ENCODE measurements around the gene GMDS.

Gene GMDS

DNA sequence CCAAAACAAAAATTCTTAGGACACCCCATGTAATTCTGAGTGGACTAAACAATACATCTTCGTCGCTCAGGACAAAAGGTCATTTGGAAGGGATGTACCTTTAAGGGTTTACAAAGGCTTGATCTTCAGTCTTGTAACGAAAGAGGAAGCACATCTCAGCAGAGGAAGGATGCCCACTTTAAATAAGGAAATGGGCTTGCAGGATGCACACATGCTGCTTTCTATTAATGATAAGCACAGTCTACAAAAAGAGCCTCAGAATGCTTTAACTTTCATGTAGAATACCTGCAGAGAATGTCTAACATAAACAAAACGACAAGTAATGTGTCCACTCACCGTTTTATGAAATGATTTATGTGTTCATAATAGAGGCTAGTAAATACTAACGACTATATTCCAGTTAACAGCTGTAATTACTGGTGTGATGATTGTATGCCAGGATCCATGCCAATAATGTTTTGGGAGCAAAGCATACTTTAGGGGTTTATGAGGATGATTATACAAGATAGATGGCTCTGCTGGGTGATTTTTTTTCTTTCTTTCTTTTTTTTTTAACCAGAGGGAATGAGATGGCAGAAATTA lies 216.9 kb downstream of the GMDS start:
- peak; percentile 67 for FAIRE-seq
- peak; percentile 23 for DNase-seq (ENCODE audit: extremely low spot score, insufficient read length, low read depth)

- FAIRE-seq (no peak), DNase-seq (ENCODE audit: extremely low spot score, insufficient read length, low read depth) (no peak)
Measured at GRCh38 chr6:2026133-2026532, 219.3 kb downstream of the GMDS start.

DNA sequence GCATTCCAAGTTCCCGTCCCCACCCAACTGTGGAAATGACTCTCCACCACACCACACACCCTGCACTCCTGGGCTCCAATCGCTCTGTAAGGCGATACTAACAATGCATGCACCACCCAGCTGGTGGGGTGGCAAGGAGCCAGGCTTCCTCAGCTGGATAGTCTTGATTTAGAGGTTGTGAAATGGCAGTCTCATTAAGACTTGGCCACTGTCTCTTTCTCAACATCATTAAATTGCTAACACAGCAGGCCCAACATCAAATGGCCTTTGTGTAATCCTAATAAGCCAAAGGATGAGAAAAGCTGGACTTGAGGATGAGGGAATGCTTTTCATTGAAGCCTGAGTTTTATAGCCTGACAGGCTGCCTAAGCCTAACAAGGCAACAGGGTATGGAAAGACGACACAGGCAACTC lies 223.7 kb downstream of the GMDS start:
- FAIRE-seq (no peak), DNase-seq (ENCODE audit: extremely low spot score, insufficient read length, low read depth) (no peak)

- FAIRE-seq (peak; percentile 21), DNase-seq (ENCODE audit: extremely low spot score, insufficient read length, low read depth) (no peak)
Measured at GRCh38 chr6:2020909-2021308, 224.5 kb downstream of the GMDS start.

- FAIRE-seq (no peak), DNase-seq (ENCODE audit: extremely low spot score, insufficient read length, low read depth) (no peak)
Measured at GRCh38 chr6:2019051-2019450, 226.4 kb downstream of the GMDS start.

- DNase-seq (ENCODE audit: extremely low spot score, insufficient read length, low read depth) = no peak
- FAIRE-seq = no peak
Measured at GRCh38 chr6:2016040-2016439, 229.4 kb downstream of the GMDS start.

DNA sequence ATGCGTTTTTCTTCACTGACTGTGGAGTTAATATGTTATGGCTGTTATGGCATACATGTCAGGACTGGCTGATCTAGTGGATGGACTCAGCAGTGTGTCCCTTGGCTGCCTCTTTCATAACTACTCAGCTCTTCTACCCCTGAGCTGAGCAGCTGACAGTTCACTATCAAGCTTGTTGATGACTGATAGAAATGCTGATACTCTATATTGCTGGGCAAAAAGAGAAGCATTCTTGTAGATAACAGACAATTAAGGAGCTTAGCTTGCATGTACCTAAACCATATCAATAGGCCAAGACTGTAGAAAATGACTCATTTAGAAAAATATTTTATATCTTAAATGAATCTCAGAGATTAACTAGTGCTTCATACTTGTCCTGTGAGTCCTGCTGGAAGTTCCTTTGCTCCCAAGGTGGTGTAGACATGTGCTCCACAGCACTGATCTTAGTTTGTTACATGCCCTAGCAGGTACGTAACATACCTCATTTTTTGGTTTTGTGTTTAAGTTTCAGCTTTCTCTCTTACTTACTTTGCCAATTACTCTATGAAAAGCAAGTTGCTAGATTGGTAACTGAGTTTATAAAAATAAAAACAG lies 236.9 kb downstream of the GMDS start:
- FAIRE-seq = no peak

DNA sequence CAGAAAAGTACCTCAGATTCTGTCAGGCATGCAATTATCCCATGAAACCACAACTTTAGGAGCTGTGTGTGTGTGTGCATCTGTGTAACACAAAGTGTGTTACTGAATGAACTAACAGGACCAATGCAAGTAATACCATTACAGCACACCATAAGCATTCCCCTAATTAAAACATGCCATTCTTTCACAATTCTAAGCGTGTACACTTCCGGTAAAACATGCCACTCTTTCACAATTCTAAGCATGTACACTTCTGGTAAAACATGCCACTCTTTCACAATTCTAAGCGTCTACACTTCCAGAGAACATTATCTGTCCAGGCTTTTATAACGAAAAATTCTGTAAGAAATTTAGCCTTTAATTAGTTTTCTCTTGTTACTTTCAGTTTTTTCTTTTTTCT lies 238.2 kb downstream of the GMDS start:
- FAIRE-seq (no peak), DNase-seq (ENCODE audit: extremely low spot score, insufficient read length, low read depth) (no peak)

More for the DNA sequence above, 236.9 kb downstream of the GMDS start:
- no peak for DNase-seq (ENCODE audit: extremely low spot score, insufficient read length, low read depth)

DNA sequence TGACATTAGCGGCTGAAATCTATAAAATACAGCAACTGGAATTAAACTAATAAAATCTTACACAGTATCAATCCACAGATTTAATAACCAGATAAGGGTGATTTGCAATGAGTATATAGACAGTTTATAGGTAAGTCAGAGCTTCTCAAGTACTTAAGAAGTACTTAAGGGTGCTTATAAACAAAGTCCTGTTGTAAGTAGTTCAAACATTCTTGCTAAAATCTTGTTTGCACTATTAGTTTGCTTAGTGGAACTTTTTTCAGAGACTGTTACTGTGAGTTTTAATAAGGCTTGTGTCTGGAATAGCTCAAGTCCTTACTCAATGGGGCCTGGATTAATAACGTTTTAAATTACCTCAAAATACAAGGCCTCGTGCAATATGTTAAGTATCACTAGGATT lies 240.5 kb downstream of the GMDS start:
- no peak for DNase-seq (ENCODE audit: extremely low spot score, insufficient read length, low read depth)
- FAIRE-seq = no peak

DNA sequence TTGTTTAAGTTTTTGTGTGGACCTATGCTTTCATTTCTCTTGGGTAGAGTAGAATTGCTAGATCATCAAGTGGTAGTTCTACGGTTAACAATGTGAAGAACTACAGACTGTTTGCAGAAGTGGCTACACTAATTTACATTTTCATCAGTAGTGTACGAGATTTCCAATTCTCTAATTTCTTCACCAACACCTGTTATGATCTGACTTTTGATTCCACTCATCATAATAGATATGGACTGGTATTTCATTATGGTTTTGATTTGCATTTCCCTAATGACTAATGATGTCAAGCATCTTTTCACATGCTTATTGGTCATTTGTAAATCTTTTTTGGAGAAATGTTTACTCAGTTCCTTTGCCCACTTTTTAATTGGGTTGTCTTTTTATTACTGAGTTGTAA lies 244.4 kb downstream of the GMDS start:
- DNase-seq (ENCODE audit: extremely low spot score, insufficient read length, low read depth) = no peak
- FAIRE-seq = no peak

GRCh38 chr6:1997702-1998101 lies 247.7 kb downstream of the GMDS start:
- no peak for FAIRE-seq
- DNase-seq (ENCODE audit: extremely low spot score, insufficient read length, low read depth) = no peak

- DNase-seq (ENCODE audit: extremely low spot score, insufficient read length, low read depth) = no peak
- FAIRE-seq = no peak
Measured at GRCh38 chr6:1995636-1996035, 249.8 kb downstream of the GMDS start.

- no peak for FAIRE-seq
- DNase-seq (ENCODE audit: extremely low spot score, insufficient read length, low read depth) = no peak
Measured at GRCh38 chr6:1993042-1993441, 252.4 kb downstream of the GMDS start.

DNA sequence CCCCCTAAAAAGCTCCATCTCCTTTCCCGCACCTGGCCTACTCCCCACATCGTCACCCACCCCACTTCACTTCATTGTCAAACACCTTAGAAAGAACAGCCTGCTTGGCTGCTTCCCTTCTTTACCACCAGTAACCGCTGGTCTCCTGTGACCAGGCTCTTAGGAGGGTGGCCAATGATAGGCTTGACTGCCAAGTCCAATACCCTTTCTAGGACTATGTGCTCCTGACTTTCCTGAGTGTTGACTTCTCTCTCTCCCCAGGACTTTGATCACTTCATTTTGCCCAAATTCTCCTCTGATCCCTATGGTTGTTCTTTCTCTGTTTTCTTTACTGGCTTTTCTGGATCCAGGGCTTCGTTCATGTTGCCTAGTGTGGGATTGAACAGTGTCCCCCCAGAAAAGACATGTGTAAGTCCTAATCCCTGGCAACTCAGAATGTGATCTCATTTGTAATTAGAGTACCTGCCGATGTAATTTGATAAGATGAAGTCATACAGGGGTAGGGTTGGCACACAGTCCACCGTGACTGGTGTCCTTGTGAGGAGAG lies 254.0 kb downstream of the GMDS start:
- FAIRE-seq (no peak), DNase-seq (ENCODE audit: extremely low spot score, insufficient read length, low read depth) (no peak)

DNA sequence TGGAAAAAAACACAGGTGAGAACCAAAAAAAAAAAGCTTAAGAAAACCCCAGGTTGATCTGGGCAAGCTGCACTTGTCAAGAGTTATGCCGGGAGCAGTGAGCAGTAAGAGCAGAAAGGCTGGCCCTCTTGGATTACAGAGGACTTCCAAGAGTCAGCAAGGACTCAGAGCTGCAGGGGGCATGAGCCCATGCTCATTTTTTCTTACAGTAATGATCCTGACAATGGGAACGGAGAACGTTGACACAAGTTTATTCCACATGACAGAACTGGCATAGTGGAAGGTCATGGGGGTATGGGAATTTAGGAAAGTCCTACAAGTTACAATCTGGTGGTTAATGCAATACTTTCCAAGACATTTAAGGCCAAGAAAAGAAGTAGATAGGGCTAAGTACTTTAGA lies 256.6 kb downstream of the GMDS start:
- FAIRE-seq = no peak

DNA sequence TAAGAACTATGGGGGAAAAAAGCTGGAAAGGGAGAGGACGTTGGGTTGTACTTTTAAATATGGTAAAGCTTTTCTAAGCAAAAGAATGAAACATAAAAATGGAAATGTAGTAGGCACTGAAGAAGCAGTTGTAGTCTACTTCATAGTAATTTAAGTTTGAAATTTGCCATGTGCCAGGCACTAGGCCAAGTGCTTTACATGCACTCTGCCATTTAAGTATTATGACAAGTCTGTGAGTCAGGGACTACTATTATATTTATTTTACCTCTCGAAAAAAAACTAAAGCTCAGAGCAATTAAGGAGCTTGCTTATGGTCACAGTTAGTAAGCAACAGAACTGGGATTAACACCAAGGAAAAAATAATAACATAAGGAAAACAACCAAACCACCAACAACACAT lies 257.8 kb downstream of the GMDS start:
- FAIRE-seq = no peak
- no peak for DNase-seq (ENCODE audit: extremely low spot score, insufficient read length, low read depth)

More for the DNA sequence above, 256.6 kb downstream of the GMDS start:
- no peak for DNase-seq (ENCODE audit: extremely low spot score, insufficient read length, low read depth)

- FAIRE-seq = no peak
- no peak for DNase-seq (ENCODE audit: extremely low spot score, insufficient read length, low read depth)
Measured at GRCh38 chr6:1986454-1987243, 258.8 kb downstream of the GMDS start.

- DNase-seq (ENCODE audit: extremely low spot score, insufficient read length, low read depth) = no peak
- no peak for FAIRE-seq
Measured at GRCh38 chr6:1984346-1984994, 260.9 kb downstream of the GMDS start.

DNA sequence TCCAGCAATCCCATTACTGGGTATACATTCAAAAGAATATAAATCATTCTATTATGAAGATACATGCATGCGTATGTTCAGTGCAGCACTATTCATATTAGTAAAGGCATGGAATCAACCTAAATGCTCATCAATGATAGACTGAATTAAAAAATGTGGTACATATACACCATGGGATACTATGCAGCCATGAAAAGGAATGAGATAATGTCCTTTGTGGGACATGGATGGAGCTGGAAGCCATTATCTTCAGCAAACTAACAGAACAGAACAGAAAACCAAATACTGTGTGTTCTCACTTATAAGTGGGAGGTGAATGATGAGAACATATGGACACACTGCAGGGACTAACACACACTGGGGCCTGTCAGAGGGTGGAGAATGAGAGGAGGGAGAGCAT lies 261.6 kb downstream of the GMDS start:
- no peak for FAIRE-seq
- no peak for DNase-seq (ENCODE audit: extremely low spot score, insufficient read length, low read depth)

DNA sequence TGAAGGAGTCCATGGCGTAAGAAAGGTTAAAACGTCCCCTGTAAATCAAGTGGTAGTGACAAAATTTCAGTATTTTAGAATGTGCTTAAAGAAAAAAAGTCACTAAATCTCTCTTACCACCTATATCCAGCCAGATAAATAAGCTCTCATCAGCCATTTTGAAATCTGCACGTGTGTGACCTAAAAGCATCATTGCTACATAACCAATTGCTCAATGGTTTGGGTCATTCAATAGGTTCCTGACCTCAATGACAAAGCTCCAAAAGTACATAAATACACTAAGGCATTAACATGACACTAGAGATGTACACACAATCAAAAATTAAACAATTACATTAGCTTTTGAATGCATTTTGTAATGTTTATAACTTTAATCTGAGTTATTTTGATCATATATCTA lies 272.4 kb downstream of the GMDS start:
- DNase-seq (ENCODE audit: extremely low spot score, insufficient read length, low read depth) = no peak
- FAIRE-seq = no peak

- DNase-seq (ENCODE audit: extremely low spot score, insufficient read length, low read depth) = no peak
- FAIRE-seq = no peak
Measured at GRCh38 chr6:1971612-1972011, 273.8 kb downstream of the GMDS start.
